K562 (cell line): ENCODE data around the gene CBX2. TPM values are rescaled to one million over a fixed set of nuclear protein-coding genes. Genes with fewer than 3 reads are reported as not detected.

Source experiments
- CBX1 ChIP-seq: sonication (generic); IDR thresholded peaks from 2 replicates; pipeline ENCODE4 v1.6.1; 2016; ENCODE audit warnings: antibody characterized with exemption, low read depth, mild to moderate bottlenecking
- CCNT2 ChIP-seq: IDR thresholded peaks from 2 replicates; pipeline ENCODE4 v1.6.1; 2011; ENCODE audit warnings: borderline replicate concordance, low read depth, mild to moderate bottlenecking, moderate library complexity, mixed read lengths, low read length; ENCODE audit not compliant: insufficient read length; ENCODE audit errors: extremely low read depth
- CHD2 ChIP-seq: IDR thresholded peaks from 2 replicates; pipeline ENCODE4 v1.6.1; 2011; ENCODE audit warnings: low read depth, low read length
- DDX20 ChIP-seq: fragments of 450-650 bp; IDR thresholded peaks from 2 replicates; pipeline ENCODE4 v1.6.1; 2016; ENCODE audit warnings: missing genetic modification characterization, low read depth, mild to moderate bottlenecking, missing compliant biosample characterization, moderate library complexity
- DMBX1 ChIP-seq: fragments of 250-450 bp; sonication (Bioruptor Pico); IDR thresholded peaks from 2 replicates; pipeline ENCODE4 v1.8.0; 2022; ENCODE audit warnings: inconsistent platforms, mild to moderate bottlenecking, moderate library complexity, borderline replicate concordance
- E2F3 ChIP-seq: fragments of 250-450 bp; sonication (Bioruptor Pico); IDR thresholded peaks from 2 replicates; pipeline ENCODE4 v1.4.0; 2020; ENCODE audit warnings: mild to moderate bottlenecking
- FOXP1 ChIP-seq: sonication (generic); formaldehyde crosslinking; IDR thresholded peaks from 2 replicates; pipeline ENCODE4 v1.8.0; 2022; ENCODE audit warnings: mild to moderate bottlenecking, missing genetic modification reagents
- GATAD2B ChIP-seq: fragments of 450-650 bp; IDR thresholded peaks from 2 replicates; pipeline ENCODE4 v1.6.1; 2017; ENCODE audit warnings: mild to moderate bottlenecking, borderline replicate concordance
- HCFC1 ChIP-seq: IDR thresholded peaks from 2 replicates; pipeline ENCODE4 v1.6.1; 2012; ENCODE audit warnings: low read depth, low read length, improper control_type of control experiment
- HOMEZ ChIP-seq: fragments of 250-450 bp; sonication (Bioruptor Pico); IDR thresholded peaks from 2 replicates; pipeline ENCODE4 v1.4.0; 2020; ENCODE audit warnings: mild to moderate bottlenecking, moderate library complexity
- JUND ChIP-seq, 2 experiments: IDR thresholded peaks; 2 replicates in 1 of 2; 3 replicates in 1 of 2; pipeline ENCODE4 v1.6.1; 2011; ENCODE audit warnings: borderline replicate concordance in 2 of 2, low read depth in 2 of 2, low read length in 2 of 2, improper control_type of control experiment in 1 of 2, missing biosample characterization in 1 of 2, missing genetic modification characterization in 1 of 2, missing genetic modification reagents in 1 of 2
- KLF6 ChIP-seq: fragments of 250-450 bp; sonication (Bioruptor Pico); IDR thresholded peaks from 2 replicates; pipeline ENCODE4 v1.4.0; 2020; ENCODE audit warnings: mild to moderate bottlenecking, moderate library complexity, borderline replicate concordance
- SMARCE1 ChIP-seq: fragments of 450-650 bp; IDR thresholded peaks from 2 replicates; pipeline ENCODE4 v1.7.1; 2016; ENCODE audit warnings: mild to moderate bottlenecking
- SP1 ChIP-seq: sonication (generic); formaldehyde crosslinking; IDR thresholded peaks from 2 replicates; pipeline ENCODE4 v1.8.1; 2022; ENCODE audit warnings: mild to moderate bottlenecking, missing genetic modification reagents
- TAF1 ChIP-seq: IDR thresholded peaks from 2 replicates; pipeline ENCODE4 v1.6.1; 2011; ENCODE audit warnings: mild to moderate bottlenecking, low read length, moderate library complexity; ENCODE audit not compliant: insufficient read depth, control insufficient read depth, severe bottlenecking; ENCODE audit errors: extremely low read depth
- ZBED1 ChIP-seq: IDR thresholded peaks from 2 replicates; pipeline ENCODE4 v1.6.1; 2014
- ZBTB2 ChIP-seq: fragments of 450-650 bp; IDR thresholded peaks from 2 replicates; pipeline ENCODE4 v1.6.1; 2016; ENCODE audit warnings: antibody characterized with exemption
- ZBTB7A ChIP-seq: IDR thresholded peaks from 2 replicates; pipeline ENCODE4 v1.6.1; 2011; ENCODE audit warnings: low read depth, mild to moderate bottlenecking, low read length, moderate library complexity, borderline replicate concordance; ENCODE audit not compliant: control insufficient read depth
- ZBTB8A ChIP-seq: fragments of 450-650 bp; IDR thresholded peaks from 2 replicates; pipeline ENCODE4 v1.6.1; 2018; ENCODE audit warnings: mild to moderate bottlenecking, moderate library complexity; ENCODE audit not compliant: partially characterized antibody
- ZKSCAN1 ChIP-seq: fragments of 150-350 bp; IDR thresholded peaks from 2 replicates; pipeline ENCODE4 v1.6.1; 2016; ENCODE audit warnings: low read depth, low read length
- ZNF398 ChIP-seq: fragments of 250-450 bp; sonication (Bioruptor Pico); IDR thresholded peaks from 2 replicates; pipeline ENCODE4 v1.8.0; 2021; ENCODE audit warnings: moderate library complexity, mild to moderate bottlenecking, inconsistent platforms
- ZNF408 ChIP-seq: fragments of 250-450 bp; sonication (Bioruptor Pico); IDR thresholded peaks from 2 replicates; pipeline ENCODE4 v1.4.0; 2020; ENCODE audit warnings: low read depth, mild to moderate bottlenecking, moderate library complexity
- polyA plus RNA-seq, 8 experiments: library from polyadenylated mRNA; depleted of rRNA in 4 of 8; stranded (reverse) in 5 of 8; unstranded in 3 of 8; fragments of >200 nt; fragmentation: Nextera tagmentation in 2 of 8; fragmentation: Illumina TruSeq in 1 of 8; extraction: Ambion mirVana in 2 of 8; extraction: Trizol in 1 of 8; gene quantifications; 2 replicates each; pipeline versions ENCODE4 v1.2.1 to v1.2.3, GENCODE V29; 2011 to 2014; ENCODE audit warnings: inconsistent platforms in 1 of 8, missing spikeins in 1 of 8
- total RNA-seq, 7 experiments: library from RNA; depleted of rRNA in 6 of 7; stranded (reverse); fragments of >200 nt in 6 of 7; fragmentation: Illumina TruSeq in 2 of 7; extraction: Trizol in 2 of 7; gene quantifications; 2 replicates each; pipeline versions ENCODE4 v1.2.1 to v1.2.3, GENCODE V29; 2011 to 2021; ENCODE audit warnings: low replicate concordance in 1 of 7

CBX2 gene
- total and polyA plus RNA-seq, 9 of the 15 experiments (the other 6 are each of a cell fraction or from before 2014, with no cell fraction given), result 0.66 to 26.9 (median 13.9) TPM

- TF ChIP-seq FOXP1 (CRISPR knock-in tag) (0 out of 2 replicates have a peak, but pooled peaks have one; percentile 38), E2F3 (CRISPR knock-in tag) (0 out of 2 replicates have a peak, but pooled peaks have one; percentile 15), KLF6 (peak; percentile 65; the same call in 1 of the 2 replicates), TAF1 (peak; percentile 51), ZNF398 (CRISPR knock-in tag) (no peak), SMARCE1 (0 out of 2 replicates have a peak, but pooled peaks have one; percentile 54), ZBTB8A (no peak), SP1 (peak; percentile 68), ZNF408 (CRISPR knock-in tag) (no peak), CCNT2 (no peak), DMBX1 (CRISPR knock-in tag) (0 out of 2 replicates have a peak, but pooled peaks have one; percentile 22), ZBTB7A (peak; percentile 96), JUND (IDR thresholded peaks at IDR 0.05; ENCODE audit: borderline replicate concordance, low read depth, low read length) (0 out of 2 replicates have a peak, but pooled peaks have one; percentile 35), JUND (tag; IDR thresholded peaks at IDR 0.05; ENCODE audit: borderline replicate concordance, low read depth, low read length) (no peak), DDX20 (tag) (no peak), ZKSCAN1 (no peak), ZBED1 (0 out of 2 replicates have a peak, but pooled peaks have one; percentile 38), HOMEZ (CRISPR knock-in tag) (no peak), CBX1 (peak; percentile 79; the same call in 1 of the 2 replicates), ZBTB2 (0 out of 2 replicates have a peak, but pooled peaks have one; percentile 45), GATAD2B (peak; percentile 8; the same call in 1 of the 2 replicates), HCFC1 (peak; percentile 34; the same call in 1 of the 2 replicates), CHD2 (peak; percentile 44; the same call in 1 of the 2 replicates)
These were observed 641 bp upstream of the CBX2 start (continued) for GRCh38 chr17:79777120-79777893.
